Breast epithelium (tissue), 3 donors: ENCODE measurements around the gene RPS2.

Experiments used
- POLR2A ChIP-seq: fragments of 450-650 bp; IDR thresholded peaks from one replicate; pipeline ENCODE4 v1.6.1; 2016; ENCODE audit warnings: antibody characterized with exemption, mild to moderate bottlenecking, moderate library complexity
- POLR2AphosphoS5 ChIP-seq, 3 donors: sonication (generic); formaldehyde crosslinking; IDR thresholded peaks; one replicate each; pipeline ENCODE4 v1.6.1; 2017; ENCODE audit warnings: antibody characterized with exemption in 3 of 3
- TF ChIP-seq, protein P1 (sequence below), 3 donors: fragments of 450-650 bp; IDR thresholded peaks; one replicate each; pipeline ENCODE4 v1.5.1; 2016 to 2017; ENCODE audit warnings: antibody characterized with exemption in 3 of 3, mild to moderate bottlenecking in 3 of 3, moderate library complexity in 3 of 3

DNA sequence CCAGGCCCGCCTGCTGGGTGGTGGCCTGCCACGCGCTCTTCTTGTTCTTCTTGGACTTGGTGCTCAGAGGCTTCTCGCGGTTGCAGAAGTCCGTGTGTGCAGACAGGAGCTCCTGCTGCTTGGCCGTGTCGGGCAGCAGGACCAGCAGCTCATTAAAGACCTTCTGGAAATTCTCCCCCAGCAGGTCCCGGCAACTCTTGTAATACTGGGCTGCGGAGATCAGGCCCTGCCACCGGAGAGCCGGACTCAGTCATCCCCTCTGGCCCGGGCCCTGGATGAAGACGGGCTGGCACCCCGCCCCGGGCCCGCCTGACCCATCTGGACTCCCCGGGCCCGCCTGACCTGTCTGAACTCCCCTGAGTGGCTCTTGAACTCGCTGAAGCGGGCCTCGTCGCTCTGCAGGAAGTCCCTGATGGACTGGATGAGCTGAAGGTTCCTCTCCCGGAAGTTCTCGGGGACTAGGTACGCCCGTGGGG is 33.8 kb upstream of the RPS2 start:
- TF ChIP-seq, protein P1, sequence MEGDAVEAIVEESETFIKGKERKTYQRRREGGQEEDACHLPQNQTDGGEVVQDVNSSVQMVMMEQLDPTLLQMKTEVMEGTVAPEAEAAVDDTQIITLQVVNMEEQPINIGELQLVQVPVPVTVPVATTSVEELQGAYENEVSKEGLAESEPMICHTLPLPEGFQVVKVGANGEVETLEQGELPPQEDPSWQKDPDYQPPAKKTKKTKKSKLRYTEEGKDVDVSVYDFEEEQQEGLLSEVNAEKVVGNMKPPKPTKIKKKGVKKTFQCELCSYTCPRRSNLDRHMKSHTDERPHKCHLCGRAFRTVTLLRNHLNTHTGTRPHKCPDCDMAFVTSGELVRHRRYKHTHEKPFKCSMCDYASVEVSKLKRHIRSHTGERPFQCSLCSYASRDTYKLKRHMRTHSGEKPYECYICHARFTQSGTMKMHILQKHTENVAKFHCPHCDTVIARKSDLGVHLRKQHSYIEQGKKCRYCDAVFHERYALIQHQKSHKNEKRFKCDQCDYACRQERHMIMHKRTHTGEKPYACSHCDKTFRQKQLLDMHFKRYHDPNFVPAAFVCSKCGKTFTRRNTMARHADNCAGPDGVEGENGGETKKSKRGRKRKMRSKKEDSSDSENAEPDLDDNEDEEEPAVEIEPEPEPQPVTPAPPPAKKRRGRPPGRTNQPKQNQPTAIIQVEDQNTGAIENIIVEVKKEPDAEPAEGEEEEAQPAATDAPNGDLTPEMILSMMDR (IDR thresholded peaks at IDR 0.05) = no peak
- TF ChIP-seq POLR2A (no peak), POLR2AphosphoS5 (IDR thresholded peaks at IDR 0.05) (no peak)
